Measurements from ENCODE around the gene CENPS. TPM values are rescaled to one million over a fixed set of nuclear protein-coding genes. Genes with fewer than 3 reads are reported as not detected.

CENPS gene
- total RNA-seq, 1 donor from 2014 or later: 12.8 TPM

DNA sequence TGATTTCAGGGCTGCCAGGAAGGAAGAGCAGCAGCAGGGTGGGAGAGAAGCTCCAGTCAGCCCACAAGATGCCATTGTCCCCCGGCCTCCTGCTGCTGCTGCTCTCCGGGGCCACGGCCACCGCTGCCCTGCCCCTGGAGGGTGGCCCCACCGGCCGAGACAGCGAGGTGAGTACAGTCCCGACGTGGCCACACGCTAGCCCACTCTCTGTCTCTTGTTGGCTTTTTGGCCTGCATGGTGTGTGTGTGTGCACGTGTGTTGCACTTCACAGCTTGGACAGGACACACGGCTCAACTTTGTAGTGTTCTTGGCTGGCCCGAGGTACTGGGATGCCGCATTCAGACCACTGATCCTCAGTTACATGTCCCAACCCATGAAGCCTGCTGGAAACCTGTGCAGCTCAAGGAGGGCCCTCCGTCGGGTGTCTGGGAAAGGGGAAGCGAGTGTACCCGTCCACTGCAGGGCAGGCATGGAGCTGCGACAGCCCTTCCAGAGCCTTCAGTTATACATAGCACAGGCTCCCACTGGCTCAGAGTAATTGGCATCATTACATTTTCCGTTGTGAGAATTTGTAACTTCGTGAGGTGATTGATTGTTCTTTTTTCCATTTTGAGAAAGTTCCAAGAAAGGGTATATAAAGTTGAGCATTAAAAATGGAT, 20.1 kb downstream of the CENPS start:
- intact Hi-C loops (cut with micrococcal nuclease): no loop called here

DNA sequence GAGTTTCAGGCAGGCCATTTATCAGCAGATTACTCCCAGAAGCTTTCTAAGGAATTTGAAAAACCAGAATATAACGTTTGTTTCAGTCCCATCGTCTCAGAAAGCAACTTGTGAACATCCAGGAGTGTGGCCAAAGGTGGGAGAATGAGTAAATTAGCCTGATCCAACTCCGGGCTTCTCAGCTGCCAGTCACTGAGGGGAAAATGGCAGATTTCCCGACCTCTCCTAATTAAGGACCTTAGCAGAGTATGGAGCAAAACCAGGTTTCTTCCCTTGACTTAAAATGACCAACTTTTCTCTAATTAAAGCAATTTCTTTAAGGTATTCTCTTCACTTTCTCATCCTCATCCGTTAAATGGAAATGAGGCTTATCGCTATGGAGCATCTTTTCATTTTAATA, 20.6 kb downstream of the CENPS start:
- intact Hi-C loops (cut with micrococcal nuclease): no loop called here

DNA sequence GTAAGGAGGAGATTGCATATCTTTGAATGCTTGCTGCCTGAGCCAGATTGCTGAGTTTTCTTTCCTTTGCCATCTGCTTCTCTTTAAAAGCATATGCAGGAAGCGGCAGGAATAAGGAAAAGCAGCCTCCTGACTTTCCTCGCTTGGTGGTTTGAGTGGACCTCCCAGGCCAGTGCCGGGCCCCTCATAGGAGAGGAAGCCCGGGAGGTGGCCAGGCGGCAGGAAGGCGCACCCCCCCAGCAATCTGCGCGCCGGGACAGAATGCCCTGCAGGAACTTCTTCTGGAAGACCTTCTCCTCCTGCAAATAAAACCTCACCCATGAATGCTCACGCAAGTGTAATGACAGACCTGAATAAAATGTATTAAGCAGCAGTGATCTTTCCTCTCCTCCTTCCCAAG, 21.1 kb downstream of the CENPS start:
- intact Hi-C loops (cut with micrococcal nuclease): no loop called here

DNA sequence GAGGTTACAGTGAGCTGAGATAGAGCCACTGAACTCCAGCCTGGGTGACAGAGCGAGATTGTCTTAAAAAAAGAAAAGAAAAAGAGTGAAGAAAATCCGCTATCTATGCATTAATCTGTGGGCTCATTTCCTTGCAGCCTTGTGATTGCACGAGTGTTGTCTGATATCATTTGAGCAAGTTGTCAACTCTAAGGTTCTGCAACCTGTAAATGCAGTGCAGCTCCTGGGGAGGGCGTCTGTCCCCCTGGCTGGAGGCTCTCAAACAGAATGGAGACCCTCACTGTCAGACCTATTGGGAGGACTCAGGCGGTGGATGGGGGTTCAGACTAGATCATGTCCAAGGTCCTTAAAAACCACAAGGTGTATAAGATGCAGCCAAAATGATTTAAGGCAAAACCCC, 25.8 kb downstream of the CENPS start:
- intact Hi-C loops (cut with micrococcal nuclease): loop anchor here (2.0 kb wide), 1 partner anchor 25 kb away; the partner anchor contains the start of gene CENPS

DNA sequence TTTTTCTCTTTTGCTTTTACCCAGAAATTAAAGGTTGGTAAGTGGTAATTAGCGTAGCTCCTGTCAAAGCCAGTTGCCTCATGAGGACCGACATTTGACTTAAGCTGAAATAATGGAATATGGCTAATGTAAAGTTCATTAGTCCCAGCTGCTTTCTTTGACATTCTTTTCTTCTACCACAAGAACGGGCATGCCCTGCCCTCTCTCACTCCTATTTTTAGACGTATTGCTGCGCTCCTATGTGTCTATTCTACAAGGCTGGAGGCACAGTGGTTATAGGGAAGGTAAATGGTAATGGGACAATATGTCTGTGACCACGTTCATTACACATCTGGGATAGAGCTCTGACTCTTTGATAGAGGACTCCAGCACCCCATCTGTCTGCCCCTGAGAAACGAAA, 26.4 kb downstream of the CENPS start:
- intact Hi-C loops (cut with micrococcal nuclease): loop anchor here (2.0 kb wide), 1 partner anchor 26 kb away; the partner anchor contains the start of gene CENPS

DNA sequence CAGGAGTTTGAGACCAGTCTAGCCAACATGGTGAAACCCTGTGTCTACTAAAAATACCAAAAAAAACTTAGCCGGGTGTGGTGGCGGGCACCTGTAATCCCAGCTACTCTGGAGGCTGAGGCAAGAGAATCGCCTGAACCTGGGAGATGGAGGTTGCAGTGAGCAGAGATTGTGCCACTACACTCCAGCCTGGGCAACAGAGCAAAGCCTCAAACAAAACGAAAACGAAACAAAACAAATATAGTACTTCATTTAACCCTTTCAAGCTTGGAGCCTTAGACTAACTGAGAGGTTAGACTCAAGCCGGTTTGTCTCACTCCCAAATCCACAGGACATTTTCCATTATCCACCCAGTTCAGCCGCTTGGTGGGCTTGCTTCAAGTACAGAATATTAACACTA, 27.2 kb downstream of the CENPS start:
- intact Hi-C loops (cut with micrococcal nuclease): loop anchor here (2.0 kb wide), 1 partner anchor 27 kb away; the partner anchor contains the start of gene CENPS

DNA sequence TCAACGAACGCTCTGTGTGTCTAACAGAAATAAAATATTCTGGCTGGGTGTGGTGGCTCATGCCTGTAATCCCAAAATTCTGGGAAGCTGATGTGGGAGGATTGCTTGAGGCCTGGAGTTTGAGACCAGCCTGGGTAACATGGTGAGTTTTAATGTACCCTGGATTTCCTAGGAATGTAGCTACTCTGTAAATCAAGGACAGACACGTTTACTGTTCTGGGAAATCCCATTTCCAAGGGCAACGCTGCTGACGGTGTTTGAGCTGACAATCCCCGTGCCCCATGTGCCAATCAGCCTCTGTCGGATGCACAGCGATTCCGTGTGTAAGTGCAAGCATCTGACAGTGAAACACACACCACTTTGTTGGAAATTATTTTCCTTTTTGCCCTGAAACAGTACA, 27.6 kb downstream of the CENPS start:
- intact Hi-C loops (cut with micrococcal nuclease): loop anchor here (2.0 kb wide), 1 partner anchor 27 kb away; the partner anchor contains the start of gene CENPS

DNA sequence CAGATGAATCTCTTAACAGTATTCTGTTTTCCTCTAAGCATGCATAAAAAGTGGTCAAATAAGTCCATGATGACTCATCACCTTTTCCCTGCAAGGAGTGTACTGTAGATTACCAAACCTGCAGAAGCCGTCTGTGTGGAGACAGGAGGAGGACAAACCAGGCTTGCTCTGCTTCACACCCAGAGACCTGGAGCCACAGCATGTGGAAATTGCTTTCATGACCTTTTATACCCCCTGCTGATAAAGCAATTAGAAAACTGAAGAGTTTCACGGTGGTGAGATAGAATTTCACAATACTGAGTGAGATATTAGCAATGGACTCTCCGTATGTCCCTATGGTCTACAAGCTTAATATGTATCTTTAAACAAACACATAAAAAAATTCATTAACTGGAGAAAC, 29.0 kb downstream of the CENPS start:
- intact Hi-C loops (cut with micrococcal nuclease): no loop called here

DNA sequence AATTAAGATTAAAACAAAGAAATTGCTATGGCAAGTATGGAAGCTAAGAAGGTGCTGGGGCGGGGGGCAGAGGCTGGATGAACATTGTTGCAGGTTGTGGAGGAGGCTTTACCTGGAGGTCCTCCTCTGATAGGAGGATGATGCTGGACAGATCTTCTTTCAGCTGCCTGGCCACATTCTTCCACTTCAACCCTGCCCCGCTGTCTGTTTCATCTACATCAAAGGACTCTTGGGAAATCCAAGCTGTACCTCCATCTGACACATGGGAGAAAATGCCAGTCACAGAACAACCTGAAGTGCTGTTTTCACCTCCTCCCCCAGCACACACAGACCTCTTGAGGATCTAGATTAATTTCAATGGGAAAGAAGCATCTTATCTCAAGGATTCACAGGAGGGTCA, 36.8 kb downstream of the CENPS start:
- intact Hi-C loops (cut with micrococcal nuclease): no loop called here

DNA sequence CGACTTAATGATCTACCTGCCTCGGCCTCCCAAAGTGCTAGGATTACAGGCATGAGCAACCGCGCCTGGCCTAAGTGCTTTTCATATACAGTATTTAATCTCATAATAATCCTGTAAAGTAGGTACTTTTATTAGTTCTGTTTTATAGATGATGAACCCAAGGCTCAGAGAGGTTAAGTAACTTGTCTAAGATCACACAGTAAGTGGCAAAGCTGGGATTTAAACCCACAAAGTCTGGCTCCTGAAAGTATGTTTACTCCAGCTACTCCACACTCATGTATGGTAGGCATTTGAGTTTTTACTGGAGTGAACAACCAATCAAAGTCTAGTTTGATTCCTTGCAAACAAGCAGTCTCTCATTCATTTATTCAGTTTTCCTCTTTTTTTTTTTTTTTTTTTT, 39.8 kb downstream of the CENPS start:
- intact Hi-C loops (cut with micrococcal nuclease): loop anchor here (5.0 kb wide), 1 partner anchor 528 kb away; the partner anchor contains the start of genes LZIC and NMNAT1

DNA sequence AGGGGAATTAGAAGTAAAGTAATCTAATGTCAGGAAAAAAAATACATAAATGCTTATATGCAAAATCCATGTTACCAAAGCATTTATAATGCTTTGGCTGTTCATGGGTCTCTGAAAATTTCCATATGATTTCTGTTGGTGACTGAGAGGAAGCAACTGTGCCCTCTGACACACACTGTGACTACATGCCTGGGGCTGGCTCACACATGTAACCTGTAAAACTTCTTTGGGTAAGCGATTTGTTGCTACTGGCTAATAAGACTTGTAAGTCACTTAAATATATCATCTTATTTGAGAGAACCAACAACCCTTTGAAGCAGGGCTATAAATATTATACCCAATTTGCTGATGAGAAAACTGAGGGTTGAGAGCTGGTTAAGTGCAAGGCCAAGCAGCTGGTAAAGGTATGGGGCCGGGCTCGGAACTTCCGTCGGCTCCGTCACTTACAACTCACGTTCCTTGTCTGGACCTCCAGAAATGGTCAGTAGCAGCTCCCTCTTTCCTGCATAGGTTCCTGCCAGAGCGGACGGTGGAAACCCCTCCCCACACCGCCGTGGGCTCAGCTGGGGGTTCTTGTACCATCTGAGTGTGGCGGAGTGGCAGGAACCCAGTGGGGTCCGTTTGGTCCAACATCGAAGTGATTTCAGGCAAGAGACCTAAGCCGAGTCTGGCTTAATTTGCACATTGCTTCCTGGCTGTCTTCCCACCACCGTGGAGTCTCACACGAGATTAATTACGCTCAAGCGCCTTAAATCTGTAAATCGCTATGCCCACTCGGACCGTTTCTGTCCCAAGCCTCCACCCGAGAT, 41.4 kb downstream of the CENPS start:
- intact Hi-C loops (cut with micrococcal nuclease): loop anchor here (1.0 to 5.0 kb wide), 8 partner anchors 36 to 628 kb away; partner anchors contain the start of genes CENPS, CTNNBIP1, EXOSC10 and LZIC

DNA sequence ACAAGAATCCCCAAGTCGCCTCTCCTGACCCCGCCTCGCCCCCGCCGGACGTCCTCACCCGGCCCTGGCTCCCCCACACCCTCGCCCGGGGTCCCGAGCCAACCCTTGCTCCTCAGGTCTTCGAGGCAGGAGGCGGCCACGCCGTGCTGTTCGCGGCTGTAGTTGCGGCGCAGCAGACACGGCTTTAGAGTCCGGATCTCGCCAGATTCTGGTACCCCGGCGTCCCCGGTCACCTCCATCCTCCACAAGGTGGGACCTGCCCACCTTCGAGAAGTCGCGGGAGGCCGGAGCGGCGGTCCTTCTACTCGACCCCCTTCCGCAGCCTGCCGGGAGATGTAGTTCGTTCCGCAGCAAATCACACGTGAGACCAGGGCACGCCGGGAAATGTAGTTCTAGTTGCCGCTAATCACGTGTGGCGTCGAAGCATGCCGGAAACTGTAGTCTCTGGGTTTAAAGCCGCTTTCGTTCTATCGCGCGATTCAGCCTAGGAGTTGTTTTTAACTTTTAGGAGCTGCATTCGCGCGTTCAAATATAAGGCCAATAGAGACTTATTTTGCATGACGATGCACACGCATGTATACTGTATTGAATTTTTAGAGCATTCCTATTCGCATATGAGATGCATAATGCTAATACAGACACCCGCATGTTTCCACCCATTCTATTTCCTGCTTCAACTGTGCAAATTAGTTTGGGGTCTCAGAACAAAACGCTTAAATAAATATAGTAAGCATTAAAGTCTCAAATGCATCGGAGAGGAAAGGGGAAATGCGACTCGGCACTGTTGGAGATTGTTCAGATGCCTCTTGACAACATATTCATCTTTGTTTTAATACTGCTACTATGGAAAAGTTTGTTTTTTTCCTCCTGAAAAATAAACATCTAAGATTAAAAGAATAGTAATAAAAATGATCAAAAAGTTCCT, 42.2 kb downstream of the CENPS start, which contains the start of gene DFFA:
DFFA (minus strand) TSS at position 310 of the 925 bp plus-strand sequence; CDS start at position 239, 71 bp downstream.
- intact Hi-C loops (cut with micrococcal nuclease): loop anchor here (1.0 to 5.0 kb wide), 8 partner anchors 35 to 627 kb away; partner anchors contain the start of genes CENPS, CTNNBIP1, EXOSC10 and LZIC

DNA sequence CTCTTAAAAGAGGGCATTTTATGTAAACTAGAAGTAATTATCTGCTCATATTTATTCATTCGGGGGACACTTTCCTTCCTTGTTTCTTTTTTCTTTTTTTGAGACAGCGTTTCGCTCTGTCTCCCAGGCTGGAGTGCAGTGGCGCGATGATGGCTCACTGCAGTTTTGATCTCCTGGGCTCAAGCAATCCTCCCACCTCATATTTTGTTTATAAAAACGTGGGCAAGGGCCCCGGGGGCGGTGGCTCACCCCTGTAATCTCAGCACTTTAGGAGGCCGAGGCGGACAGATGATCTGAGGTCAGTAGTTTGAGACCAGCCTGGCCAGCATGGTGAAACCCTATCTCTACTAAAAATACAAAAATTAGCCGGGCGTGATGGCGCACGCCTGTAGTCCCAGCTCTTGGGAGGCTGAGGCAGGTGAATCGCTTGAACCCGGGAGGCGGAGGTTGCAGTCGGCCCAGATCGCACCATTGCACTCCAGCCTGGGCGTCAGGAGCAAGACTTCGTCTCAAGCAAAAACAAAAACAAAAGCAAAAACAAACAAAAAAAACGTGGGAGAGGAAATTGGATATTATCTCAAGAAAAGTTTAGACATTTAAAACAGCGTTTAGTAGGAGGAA, 43.0 kb downstream of the CENPS start:
- intact Hi-C loops (cut with micrococcal nuclease): loop anchor here (5.0 kb wide), 1 partner anchor 531 kb away; the partner anchor contains the start of genes LZIC and NMNAT1

DNA sequence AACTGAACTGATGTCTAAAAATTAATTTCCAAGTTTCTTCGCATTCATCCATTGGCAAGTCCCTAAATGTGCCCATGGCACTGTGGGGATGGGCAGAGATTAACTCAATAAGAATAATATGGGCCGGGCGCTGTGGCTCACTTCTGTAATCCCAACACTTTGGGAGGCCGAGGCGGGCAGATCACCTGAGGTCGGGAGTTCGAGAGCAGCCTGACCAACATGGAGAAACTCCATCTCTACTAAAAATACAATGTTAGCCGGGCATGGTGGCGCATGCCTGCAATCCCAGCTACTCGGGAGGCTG, 44.0 kb downstream of the CENPS start:
- intact Hi-C loops (cut with micrococcal nuclease): loop anchor here (1.0 to 5.0 kb wide), 2 partner anchors 76 to 532 kb away; partner anchors contain the start of genes LZIC and NMNAT1

DNA sequence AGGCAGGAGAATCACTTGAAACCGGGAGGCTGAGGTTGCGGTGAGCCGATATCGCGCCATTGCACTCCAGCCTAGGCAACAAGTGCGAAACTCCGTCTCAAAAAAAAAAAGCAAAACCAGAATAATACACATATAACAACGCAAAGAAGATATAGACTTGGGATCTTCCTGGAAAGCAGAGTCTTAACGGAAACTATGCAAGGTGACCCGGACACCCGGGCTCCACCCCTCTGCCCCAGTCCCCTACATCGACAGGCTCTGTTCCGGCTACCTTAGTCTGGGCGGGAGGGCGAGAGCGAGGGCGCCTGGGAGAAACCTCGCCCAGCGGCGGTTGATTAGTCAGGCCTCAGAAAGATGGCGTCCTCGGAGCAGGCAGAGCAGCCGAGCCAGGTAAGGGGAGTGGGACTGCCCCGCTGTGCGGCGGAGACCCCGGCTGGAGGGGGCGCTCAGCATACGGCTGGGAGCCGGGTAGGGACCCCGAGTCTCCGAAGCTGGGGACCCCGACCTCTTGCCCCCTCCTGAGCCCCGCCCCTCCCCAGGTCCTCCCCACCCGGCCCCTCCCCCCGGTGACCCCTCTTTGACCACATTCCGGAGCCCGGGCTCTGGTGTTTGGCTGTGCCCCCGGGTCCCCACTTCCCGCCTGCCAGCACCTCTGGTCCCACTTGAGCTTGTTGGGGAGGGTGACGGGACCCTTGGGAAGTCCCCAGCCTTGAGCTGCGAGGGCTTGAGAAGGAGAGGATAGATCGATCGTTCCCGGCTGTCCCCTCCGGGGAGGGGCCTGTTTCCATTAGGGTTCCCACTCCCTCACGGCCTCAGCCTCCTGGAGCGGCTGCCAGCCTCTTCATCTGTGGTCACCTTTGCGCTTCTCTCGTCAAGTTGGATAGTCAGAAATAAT, 44.6 kb downstream of the CENPS start, which contains the start of gene PEX14:
PEX14 (plus strand) TSS at position 338 of the 895 bp plus-strand sequence; CDS start at position 355, 17 bp downstream.
- intact Hi-C loops (cut with micrococcal nuclease): loop anchor here (1.0 to 5.0 kb wide), 3 partner anchors 19 to 533 kb away; partner anchors contain the start of genes LZIC and NMNAT1

DNA sequence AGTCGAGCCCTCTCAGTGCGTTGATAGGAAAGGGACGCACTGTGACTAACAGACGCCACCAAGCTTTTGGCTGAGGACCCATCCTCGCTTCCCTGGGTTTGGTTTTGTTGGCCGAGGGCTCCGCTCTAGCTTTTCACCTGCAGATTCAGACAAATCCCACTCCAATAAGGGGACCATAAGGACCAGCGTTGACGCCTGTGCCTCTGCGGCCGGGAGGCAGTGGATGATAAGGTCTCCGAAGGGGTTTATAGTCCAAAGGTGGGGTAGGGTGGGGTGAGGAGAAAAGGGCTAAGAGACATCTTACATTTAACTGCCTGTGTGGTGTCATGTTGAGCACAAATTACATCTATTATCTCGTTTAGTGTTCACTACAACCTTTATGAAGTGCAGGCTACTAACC, 45.3 kb downstream of the CENPS start:
- intact Hi-C loops (cut with micrococcal nuclease): loop anchor here (1.0 kb wide), 1 partner anchor 19 kb away; no protein-coding TSS in a partner anchor

DNA sequence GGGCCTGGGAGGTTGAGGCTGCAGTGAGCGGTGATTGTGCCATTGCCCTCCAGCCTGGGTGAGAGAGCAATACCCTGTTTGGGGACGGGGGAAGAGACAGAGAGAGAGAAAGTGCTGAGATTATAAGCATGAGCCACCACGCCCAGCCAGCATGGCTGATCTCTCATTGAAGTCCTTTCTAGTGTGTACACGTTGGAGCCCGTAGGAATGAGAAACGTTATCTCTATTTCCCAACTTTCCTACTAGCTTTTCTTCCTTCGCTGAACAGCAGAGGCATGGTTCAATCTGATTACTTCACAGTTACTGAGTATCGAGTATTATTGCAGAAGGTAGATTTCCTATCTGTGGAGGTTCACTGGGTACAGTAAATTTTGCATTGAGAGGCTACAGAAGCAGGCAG, 49.1 kb downstream of the CENPS start:
- intact Hi-C loops (cut with micrococcal nuclease): no loop called here

DNA sequence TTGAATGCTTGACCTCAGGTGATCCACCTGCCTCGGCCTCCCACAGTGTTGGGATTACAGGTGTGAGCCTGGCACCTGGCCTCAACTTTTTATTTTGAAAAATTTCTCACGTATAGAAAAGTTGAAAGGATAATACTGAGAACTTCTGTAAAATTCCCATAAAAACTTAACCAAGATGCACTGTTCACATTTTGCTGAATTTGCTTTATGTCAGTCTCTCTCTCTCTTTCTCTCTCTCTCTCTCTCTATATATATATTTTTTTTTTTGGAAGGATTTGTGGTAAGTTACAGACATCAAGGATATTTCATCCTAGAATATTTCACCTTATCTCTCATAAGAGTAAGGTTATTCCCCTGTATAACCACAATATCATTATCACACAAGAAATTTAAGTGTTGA, 50.4 kb downstream of the CENPS start:
- intact Hi-C loops (cut with micrococcal nuclease): no loop called here

DNA sequence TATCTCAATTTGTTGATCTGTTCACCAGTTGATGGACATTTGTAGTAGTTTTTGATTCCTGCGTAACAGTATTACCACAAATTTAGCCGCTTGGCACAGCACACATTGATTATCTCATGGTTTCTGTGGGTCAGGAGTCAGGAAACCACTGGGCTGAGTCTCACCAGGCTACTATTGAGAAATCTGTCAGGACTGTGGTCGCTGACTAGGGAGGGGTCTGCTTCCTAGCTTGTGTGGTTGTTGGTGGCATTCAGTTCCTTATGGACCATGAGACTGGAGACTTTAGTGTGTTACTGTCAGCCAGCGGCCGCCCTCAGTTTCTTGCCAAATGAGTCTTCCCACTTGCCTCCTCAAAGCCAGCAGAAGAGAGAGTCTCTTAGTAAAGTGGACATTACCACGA, 54.3 kb downstream of the CENPS start:
- intact Hi-C loops (cut with micrococcal nuclease): no loop called here

Data from T-helper 1 cell treated with Interleukin-12 subunit alpha and Interleukin-12 subunit beta and Interleukin-4 antibody, amounts not matched to agents 30 ng/mL and 1 ng/mL, for 36 hours (primary cell).